ENCODE measurements around the gene THSD7A.

The THSD7A gene

DNA sequence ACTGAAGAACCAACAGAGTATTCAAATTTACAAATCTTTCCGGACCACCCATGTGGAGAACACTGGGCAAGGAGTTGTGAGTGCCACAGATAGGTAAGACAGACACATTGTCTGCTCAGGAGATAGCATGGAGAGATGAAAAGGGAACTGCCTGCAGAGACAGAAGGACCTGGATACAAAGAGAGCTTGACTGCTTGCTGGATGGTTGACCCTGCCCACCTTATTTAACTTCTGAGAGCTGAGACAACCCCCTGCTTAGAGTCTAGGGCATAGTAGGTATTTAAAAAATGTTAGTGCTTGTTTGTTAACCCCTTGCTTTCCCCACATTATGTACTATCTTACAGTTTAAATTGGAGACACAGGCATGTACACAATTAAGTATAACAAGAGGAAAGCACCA, 314.1 kb downstream of the THSD7A start:
- Histone ChIP-seq H3K4me3 (ENCODE audit: low read depth in 1 of 2, low read length in 1 of 2) (no peak overlapping the region), H3K4me1 (ENCODE audit: control insufficient read depth in 1 of 2, insufficient read depth in 1 of 2, low read depth in 1 of 2, low read length in 1 of 2) (no peaks in the 10 kb centered on the region), H3K9me3 (no peaks in the 10 kb centered on the region), H3K36me3 (no peaks in the 10 kb centered on the region), H3K27me3 (no peaks in the 10 kb centered on the region), H3K27ac (no peak overlapping the region)
- TF ChIP-seq, protein P1, sequence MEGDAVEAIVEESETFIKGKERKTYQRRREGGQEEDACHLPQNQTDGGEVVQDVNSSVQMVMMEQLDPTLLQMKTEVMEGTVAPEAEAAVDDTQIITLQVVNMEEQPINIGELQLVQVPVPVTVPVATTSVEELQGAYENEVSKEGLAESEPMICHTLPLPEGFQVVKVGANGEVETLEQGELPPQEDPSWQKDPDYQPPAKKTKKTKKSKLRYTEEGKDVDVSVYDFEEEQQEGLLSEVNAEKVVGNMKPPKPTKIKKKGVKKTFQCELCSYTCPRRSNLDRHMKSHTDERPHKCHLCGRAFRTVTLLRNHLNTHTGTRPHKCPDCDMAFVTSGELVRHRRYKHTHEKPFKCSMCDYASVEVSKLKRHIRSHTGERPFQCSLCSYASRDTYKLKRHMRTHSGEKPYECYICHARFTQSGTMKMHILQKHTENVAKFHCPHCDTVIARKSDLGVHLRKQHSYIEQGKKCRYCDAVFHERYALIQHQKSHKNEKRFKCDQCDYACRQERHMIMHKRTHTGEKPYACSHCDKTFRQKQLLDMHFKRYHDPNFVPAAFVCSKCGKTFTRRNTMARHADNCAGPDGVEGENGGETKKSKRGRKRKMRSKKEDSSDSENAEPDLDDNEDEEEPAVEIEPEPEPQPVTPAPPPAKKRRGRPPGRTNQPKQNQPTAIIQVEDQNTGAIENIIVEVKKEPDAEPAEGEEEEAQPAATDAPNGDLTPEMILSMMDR (IDR thresholded peaks at IDR 0.05): no peak

DNA sequence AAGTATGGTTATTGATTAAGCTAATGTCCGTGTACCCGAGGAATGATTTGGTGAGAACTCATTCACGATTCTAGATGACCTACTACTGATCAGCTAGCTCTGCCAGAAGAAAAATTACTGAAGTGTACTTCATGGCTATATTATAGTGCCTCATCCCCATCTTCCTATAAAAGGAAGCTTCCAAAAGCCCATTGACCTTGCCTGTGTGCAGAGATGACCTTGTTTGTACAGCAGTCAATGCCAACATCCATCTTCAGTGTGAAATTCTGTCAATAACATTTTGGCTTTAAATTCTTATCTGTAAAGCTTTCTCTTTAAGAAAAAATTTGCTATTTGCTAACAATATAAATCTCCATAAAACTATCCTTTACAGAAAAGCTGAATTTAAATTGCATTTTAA, 315.7 kb downstream of the THSD7A start:
- TF ChIP-seq, protein P1 (IDR thresholded peaks at IDR 0.05): no peak
- no peak overlapping the region for H3K4me3 ChIP-seq (ENCODE audit: low read depth in 1 of 2, low read length in 1 of 2)
- H3K9me3 ChIP-seq: no peaks in the 10 kb centered on the region
- no peaks in the 10 kb centered on the region for H3K36me3 ChIP-seq
- no peaks in the 10 kb centered on the region for H3K27me3 ChIP-seq
- no peak overlapping the region for H3K27ac ChIP-seq
- H3K4me1 ChIP-seq (ENCODE audit: control insufficient read depth in 1 of 2, insufficient read depth in 1 of 2, low read depth in 1 of 2, low read length in 1 of 2): no peaks in the 10 kb centered on the region

DNA sequence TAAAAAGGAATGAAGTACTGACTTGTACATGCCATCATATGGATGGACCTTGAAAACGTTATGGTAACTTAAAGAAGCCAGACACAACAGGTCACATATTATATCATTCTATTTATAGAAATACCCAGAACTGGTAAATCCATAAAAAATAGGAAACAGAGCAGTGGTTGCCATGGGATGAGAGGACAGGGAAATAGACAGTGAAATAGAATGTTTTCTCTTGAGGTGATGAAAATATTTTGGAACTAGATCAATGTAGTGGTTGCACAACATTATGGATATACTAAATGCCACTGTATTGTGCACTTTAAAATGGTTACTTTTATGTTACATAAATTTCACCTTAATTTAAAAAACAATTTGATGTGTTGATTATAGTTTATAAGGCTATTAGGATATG, 318.5 kb downstream of the THSD7A start:
- Histone ChIP-seq H3K9me3 (no peaks in the 10 kb centered on the region), H3K27me3 (no peaks in the 10 kb centered on the region), H3K4me3 (ENCODE audit: low read depth in 1 of 2, low read length in 1 of 2) (no peak overlapping the region), H3K36me3 (no peaks in the 10 kb centered on the region), H3K4me1 (ENCODE audit: control insufficient read depth in 1 of 2, insufficient read depth in 1 of 2, low read depth in 1 of 2, low read length in 1 of 2) (no peaks in the 10 kb centered on the region), H3K27ac (no peak overlapping the region)
- TF ChIP-seq, protein P1 (IDR thresholded peaks at IDR 0.05): no peak

DNA sequence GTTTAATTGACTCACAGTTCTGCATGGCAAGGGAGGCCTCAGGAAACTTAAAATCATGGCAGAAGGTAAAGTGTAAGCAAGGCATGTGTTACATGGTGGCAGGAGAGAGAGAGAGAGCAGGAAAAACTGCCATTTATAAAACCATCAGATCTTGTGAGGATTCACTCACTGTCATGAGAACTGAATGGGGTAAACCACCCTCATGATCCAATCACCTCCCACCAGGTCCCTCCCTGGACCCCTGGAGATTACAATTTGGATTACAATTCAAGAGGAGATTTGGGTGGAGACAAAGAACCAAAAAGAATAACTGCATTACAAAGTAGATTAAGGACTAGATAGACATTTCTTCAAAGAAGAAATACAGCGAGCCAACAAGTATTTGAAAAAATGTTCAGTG, 324.1 kb downstream of the THSD7A start:
- H3K4me1 ChIP-seq (ENCODE audit: control insufficient read depth in 1 of 2, insufficient read depth in 1 of 2, low read depth in 1 of 2, low read length in 1 of 2): no peaks in the 10 kb centered on the region

DNA sequence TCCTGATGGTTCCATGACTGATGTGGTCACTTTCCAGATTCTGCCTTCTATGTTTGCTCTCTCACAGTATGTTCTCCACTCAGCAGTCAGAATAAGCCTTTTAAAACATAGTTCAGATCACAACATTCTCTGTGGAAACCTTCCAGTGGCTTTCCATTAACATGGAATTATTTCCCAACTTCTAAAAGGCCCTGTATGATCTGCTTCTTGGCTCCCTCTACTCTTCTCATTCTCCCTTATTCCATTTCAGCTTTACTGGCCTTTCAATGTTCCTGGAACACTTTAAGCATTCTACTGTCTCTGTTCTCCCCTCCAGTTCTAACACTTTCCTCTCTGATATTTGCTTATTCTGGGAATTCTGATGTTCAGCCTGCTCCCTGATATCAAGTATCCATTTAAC, 325.6 kb downstream of the THSD7A start:
- Histone ChIP-seq H3K4me1 (ENCODE audit: control insufficient read depth in 1 of 2, insufficient read depth in 1 of 2, low read depth in 1 of 2, low read length in 1 of 2) (no peaks in the 10 kb centered on the region), H3K9me3 (no peaks in the 10 kb centered on the region), H3K4me3 (ENCODE audit: low read depth in 1 of 2, low read length in 1 of 2) (no peak overlapping the region), H3K27me3 (no peaks in the 10 kb centered on the region), H3K36me3 (no peaks in the 10 kb centered on the region), H3K27ac (no peak overlapping the region)
- TF ChIP-seq, protein P1 (IDR thresholded peaks at IDR 0.05): no peak

More for the DNA sequence above, 324.1 kb downstream of the THSD7A start:
- Histone ChIP-seq H3K27me3 (no peaks in the 10 kb centered on the region), H3K27ac (no peak overlapping the region), H3K9me3 (no peaks in the 10 kb centered on the region), H3K36me3 (no peaks in the 10 kb centered on the region), H3K4me3 (ENCODE audit: low read depth in 1 of 2, low read length in 1 of 2) (no peak overlapping the region)
- TF ChIP-seq, protein P1 (IDR thresholded peaks at IDR 0.05): no peak

DNA sequence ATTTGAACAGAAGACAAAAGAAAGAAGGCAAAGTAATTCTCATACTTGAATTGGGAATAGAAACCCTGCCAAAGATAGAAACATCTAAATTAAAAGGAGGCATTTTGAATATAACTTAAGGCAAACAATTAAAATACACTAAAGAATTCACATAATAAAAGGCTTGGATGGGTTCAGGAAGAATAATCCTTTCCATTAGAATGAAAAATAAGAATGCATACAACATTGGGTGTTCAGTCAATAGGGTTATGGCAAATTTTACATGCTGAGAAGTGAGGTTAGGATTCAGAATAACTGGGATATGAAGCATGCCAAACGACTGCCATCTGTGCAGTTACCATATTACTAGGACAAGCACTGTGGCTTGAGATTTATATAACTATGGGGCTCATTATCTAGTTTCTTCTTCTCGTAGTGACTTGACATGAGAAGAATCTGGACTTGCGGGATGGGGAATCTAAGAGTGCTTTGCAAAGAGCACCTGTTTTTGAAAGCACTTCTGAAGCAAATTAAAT, 326.5 kb downstream of the THSD7A start:
- Histone ChIP-seq H3K27me3 (no peaks in the 10 kb centered on the region), H3K9me3 (no peaks in the 10 kb centered on the region), H3K36me3 (no peaks in the 10 kb centered on the region), H3K4me1 (ENCODE audit: control insufficient read depth in 1 of 2, insufficient read depth in 1 of 2, low read depth in 1 of 2, low read length in 1 of 2) (no peaks in the 10 kb centered on the region), H3K4me3 (ENCODE audit: low read depth in 1 of 2, low read length in 1 of 2) (no peak overlapping the region), H3K27ac (no peak overlapping the region)
- TF ChIP-seq, protein P1 (IDR thresholded peaks at IDR 0.05): no peak

Data from neutrophil (primary cell).